Gastroesophageal sphincter (tissue), 3 donors: ENCODE data around the gene ARTN.

Experiments
- EP300 ChIP-seq: sonication (generic); formaldehyde crosslinking; IDR thresholded peaks from one replicate; pipeline ENCODE4 v1.6.1; 2017; ENCODE audit warnings: antibody characterized with exemption, mild to moderate bottlenecking
- POLR2A ChIP-seq, 2 donors: fragments of 450-650 bp; IDR thresholded peaks; one replicate each; pipeline ENCODE4 v1.6.1; 2017; ENCODE audit warnings: antibody characterized with exemption in 2 of 2, mild to moderate bottlenecking in 2 of 2, moderate library complexity in 1 of 2
- TF ChIP-seq, protein P1 (sequence below), 4 experiments: fragments of 200-600 bp in 2 of 4; fragments of 450-650 bp in 2 of 4; sonication (generic) in 1 of 4; IDR thresholded peaks; one replicate each; pipeline ENCODE4 v1.5.1; 2017 to 2019; ENCODE audit warnings: antibody characterized with exemption in 4 of 4, mild to moderate bottlenecking in 2 of 4, moderate library complexity in 2 of 4

DNA sequence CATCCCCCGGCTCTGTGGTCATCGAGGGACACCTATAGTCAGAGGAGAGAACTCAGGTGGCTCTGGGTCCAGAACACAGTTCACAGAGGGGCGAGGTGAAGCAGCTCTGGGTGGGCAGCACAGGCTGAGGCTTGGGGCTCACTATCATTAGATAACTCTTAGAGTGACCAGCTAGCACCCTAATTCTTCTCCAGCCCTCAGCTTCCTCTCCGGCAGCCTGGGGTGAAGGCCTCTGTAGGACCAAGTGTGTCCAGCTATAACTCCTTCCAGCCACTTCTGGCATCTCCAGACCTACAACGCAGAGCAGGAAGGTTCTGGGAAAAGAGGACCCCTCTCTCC, 1.4 kb downstream of the ARTN start:
- TF ChIP-seq, protein P1, sequence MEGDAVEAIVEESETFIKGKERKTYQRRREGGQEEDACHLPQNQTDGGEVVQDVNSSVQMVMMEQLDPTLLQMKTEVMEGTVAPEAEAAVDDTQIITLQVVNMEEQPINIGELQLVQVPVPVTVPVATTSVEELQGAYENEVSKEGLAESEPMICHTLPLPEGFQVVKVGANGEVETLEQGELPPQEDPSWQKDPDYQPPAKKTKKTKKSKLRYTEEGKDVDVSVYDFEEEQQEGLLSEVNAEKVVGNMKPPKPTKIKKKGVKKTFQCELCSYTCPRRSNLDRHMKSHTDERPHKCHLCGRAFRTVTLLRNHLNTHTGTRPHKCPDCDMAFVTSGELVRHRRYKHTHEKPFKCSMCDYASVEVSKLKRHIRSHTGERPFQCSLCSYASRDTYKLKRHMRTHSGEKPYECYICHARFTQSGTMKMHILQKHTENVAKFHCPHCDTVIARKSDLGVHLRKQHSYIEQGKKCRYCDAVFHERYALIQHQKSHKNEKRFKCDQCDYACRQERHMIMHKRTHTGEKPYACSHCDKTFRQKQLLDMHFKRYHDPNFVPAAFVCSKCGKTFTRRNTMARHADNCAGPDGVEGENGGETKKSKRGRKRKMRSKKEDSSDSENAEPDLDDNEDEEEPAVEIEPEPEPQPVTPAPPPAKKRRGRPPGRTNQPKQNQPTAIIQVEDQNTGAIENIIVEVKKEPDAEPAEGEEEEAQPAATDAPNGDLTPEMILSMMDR (IDR thresholded peaks at IDR 0.05): peak in 1 of 4 experiments; percentile 5
- TF ChIP-seq POLR2A (IDR thresholded peaks at IDR 0.05) (no peak), EP300 (no peak)
